K562 (cell line): ENCODE measurements around the gene UNC119. TPM values are rescaled to one million over a fixed set of nuclear protein-coding genes. Genes with fewer than 3 reads are reported as not detected.
A peak's percentile ranks its signal among the peaks of the same experiment; 100 is the strongest.

Experiments used
- CBFA2T3 ChIP-seq: fragments of 450-650 bp; IDR thresholded peaks from 2 replicates; pipeline ENCODE4 v1.6.1; 2017
- CHD4 ChIP-seq: fragments of 200-600 bp; sonication (generic); IDR thresholded peaks from 3 replicates; pipeline ENCODE4 v1.6.1; 2012; ENCODE audit warnings: low read depth, mild to moderate bottlenecking, mixed read lengths, low read length, inconsistent platforms; ENCODE audit not compliant: insufficient read depth, insufficient replicate concordance, poor library complexity, severe bottlenecking
- HDAC2 ChIP-seq: fragments of 450-650 bp; IDR thresholded peaks from 2 replicates; pipeline ENCODE4 v1.6.1; 2016; ENCODE audit warnings: mild to moderate bottlenecking
- IFI16 ChIP-seq: fragments of 250-450 bp; sonication (Bioruptor Pico); IDR thresholded peaks from 2 replicates; pipeline ENCODE4 v2.1.2; 2022; ENCODE audit warnings: mild to moderate bottlenecking, inconsistent platforms
- KAT2B ChIP-seq: IDR thresholded peaks from one replicate; pipeline ENCODE4 v1.6.1; 2012; ENCODE audit warnings: low read depth, mild to moderate bottlenecking, control low read depth, inconsistent platforms, low read length, moderate library complexity
- KLF13 ChIP-seq: fragments of 450-650 bp; IDR thresholded peaks from 2 replicates; pipeline ENCODE4 v1.6.1; 2016; ENCODE audit warnings: missing genetic modification characterization, low read depth, mild to moderate bottlenecking, missing compliant biosample characterization, moderate library complexity, borderline replicate concordance
- RBFOX2 ChIP-seq: fragments of 200-400 bp; formaldehyde crosslinking; IDR thresholded peaks from 2 replicates; pipeline ENCODE4 v1.6.1; 2017; ENCODE audit warnings: low read depth, mild to moderate bottlenecking, low read length, moderate library complexity
- SFPQ ChIP-seq: fragments of 200-400 bp; formaldehyde crosslinking; IDR thresholded peaks from 2 replicates; pipeline ENCODE4 v1.6.1; 2017; ENCODE audit warnings: mild to moderate bottlenecking, low read depth, low read length, moderate library complexity
- SPI1 ChIP-seq: IDR thresholded peaks from 2 replicates; pipeline ENCODE4 v1.6.1; 2011; ENCODE audit warnings: low read depth, low read length, control low read depth, borderline replicate concordance
- STAT5A ChIP-seq: IDR thresholded peaks from 2 replicates; pipeline ENCODE4 v1.6.1; 2012; ENCODE audit warnings: low read length, inconsistent platforms, borderline replicate concordance
- TBL1XR1 ChIP-seq, 2 experiments: IDR thresholded peaks; 2 replicates each; pipeline ENCODE4 v1.6.1; 2012; ENCODE audit warnings: improper control_type of control experiment in 2 of 2, low read length in 2 of 2, mild to moderate bottlenecking in 1 of 2
- ZNF133 ChIP-seq: fragments of 250-450 bp; sonication (Bioruptor Pico); IDR thresholded peaks from 2 replicates; pipeline ENCODE4 v1.4.0; 2020; ENCODE audit warnings: mild to moderate bottlenecking
- ZNF174 ChIP-seq: fragments of 250-450 bp; sonication (Bioruptor Pico); IDR thresholded peaks from 2 replicates; pipeline ENCODE4 v1.4.0; 2020; ENCODE audit warnings: mild to moderate bottlenecking
- ZNF444 ChIP-seq: fragments of 250-450 bp; sonication (Bioruptor Pico); IDR thresholded peaks from 2 replicates; pipeline ENCODE4 v1.4.0; 2020; ENCODE audit warnings: mild to moderate bottlenecking, moderate library complexity
- ZNF445 ChIP-seq: fragments of 250-450 bp; sonication (Bioruptor Pico); IDR thresholded peaks from 2 replicates; pipeline ENCODE4 v1.4.0; 2020; ENCODE audit warnings: low read depth, mild to moderate bottlenecking, moderate library complexity
- ZNF592 ChIP-seq: fragments of 450-650 bp; IDR thresholded peaks from 2 replicates; pipeline ENCODE4 v1.6.1; 2017; ENCODE audit warnings: antibody characterized with exemption, mild to moderate bottlenecking
- ZNF766 ChIP-seq: fragments of 200-800 bp; sonication (Bioruptor generic); conservative IDR thresholded peaks from 2 replicates; pipeline ENCODE4 v1.6.1; 2016; ENCODE audit warnings: missing genetic modification characterization, missing compliant biosample characterization
- polyA plus RNA-seq, 8 experiments: library from polyadenylated mRNA; depleted of rRNA in 4 of 8; stranded (reverse) in 5 of 8; unstranded in 3 of 8; fragments of >200 nt; fragmentation: Nextera tagmentation in 2 of 8; fragmentation: Illumina TruSeq in 1 of 8; extraction: Ambion mirVana in 2 of 8; extraction: Trizol in 1 of 8; gene quantifications; 2 replicates each; pipeline versions ENCODE4 v1.2.1 to v1.2.3, GENCODE V29; 2011 to 2014; ENCODE audit warnings: inconsistent platforms in 1 of 8, missing spikeins in 1 of 8
- total RNA-seq, 7 experiments: library from RNA; depleted of rRNA in 6 of 7; stranded (reverse); fragments of >200 nt in 6 of 7; fragmentation: Illumina TruSeq in 2 of 7; extraction: Trizol in 2 of 7; gene quantifications; 2 replicates each; pipeline versions ENCODE4 v1.2.1 to v1.2.3, GENCODE V29; 2011 to 2021; ENCODE audit warnings: low replicate concordance in 1 of 7
- TF ChIP-seq, protein P1 (sequence below), 3 experiments: fragments of 200-800 bp in 1 of 3; fragments of 250-450 bp in 1 of 3; fragments of 450-650 bp in 1 of 3; sonication (Bioruptor Pico) in 1 of 3; sonication (Bioruptor generic) in 1 of 3; formaldehyde crosslinking in 1 of 3; IDR thresholded peaks; 2 replicates each; pipeline versions ENCODE4 v1.6.1 to v1.8.0; 2016 to 2022; ENCODE audit warnings: mild to moderate bottlenecking in 2 of 3, missing genetic modification characterization in 2 of 3, missing compliant biosample characterization in 1 of 3, moderate library complexity in 1 of 3

UNC119 gene
- total and polyA plus RNA-seq, 9 of the 15 experiments (the other 6 are each of a cell fraction or from before 2014, with no cell fraction given), result 0.37 to 47.7 (median 16.3) TPM

- TF ChIP-seq ZNF592 (peak; percentile 99), HDAC2 (peak; percentile 72; the same call in 1 of the 2 replicates), ZNF133 (no peak), KLF13 (no peak), SFPQ (no peak), ZNF444 (CRISPR knock-in tag) (no peak), ZNF766 (CRISPR knock-in tag) (no peak), CBFA2T3 (no peak), CHD4 (no peak), RBFOX2 (peak; percentile 88), KAT2B (no peak), STAT5A (no peak), ZNF445 (CRISPR knock-in tag) (0 out of 2 replicates have a peak, but pooled peaks have one; percentile 36), IFI16 (0 out of 2 replicates have a peak, but pooled peaks have one; percentile 35), ZNF174 (CRISPR knock-in tag) (no peak), SPI1 (no peak), TBL1XR1 (IDR thresholded peaks at IDR 0.05; ENCODE audit: low read length in 2 of 2) (0 out of 4 replicates have a peak, but pooled peaks of 1 of the 2 experiments have one; percentile 40)
- TF ChIP-seq, protein P1, sequence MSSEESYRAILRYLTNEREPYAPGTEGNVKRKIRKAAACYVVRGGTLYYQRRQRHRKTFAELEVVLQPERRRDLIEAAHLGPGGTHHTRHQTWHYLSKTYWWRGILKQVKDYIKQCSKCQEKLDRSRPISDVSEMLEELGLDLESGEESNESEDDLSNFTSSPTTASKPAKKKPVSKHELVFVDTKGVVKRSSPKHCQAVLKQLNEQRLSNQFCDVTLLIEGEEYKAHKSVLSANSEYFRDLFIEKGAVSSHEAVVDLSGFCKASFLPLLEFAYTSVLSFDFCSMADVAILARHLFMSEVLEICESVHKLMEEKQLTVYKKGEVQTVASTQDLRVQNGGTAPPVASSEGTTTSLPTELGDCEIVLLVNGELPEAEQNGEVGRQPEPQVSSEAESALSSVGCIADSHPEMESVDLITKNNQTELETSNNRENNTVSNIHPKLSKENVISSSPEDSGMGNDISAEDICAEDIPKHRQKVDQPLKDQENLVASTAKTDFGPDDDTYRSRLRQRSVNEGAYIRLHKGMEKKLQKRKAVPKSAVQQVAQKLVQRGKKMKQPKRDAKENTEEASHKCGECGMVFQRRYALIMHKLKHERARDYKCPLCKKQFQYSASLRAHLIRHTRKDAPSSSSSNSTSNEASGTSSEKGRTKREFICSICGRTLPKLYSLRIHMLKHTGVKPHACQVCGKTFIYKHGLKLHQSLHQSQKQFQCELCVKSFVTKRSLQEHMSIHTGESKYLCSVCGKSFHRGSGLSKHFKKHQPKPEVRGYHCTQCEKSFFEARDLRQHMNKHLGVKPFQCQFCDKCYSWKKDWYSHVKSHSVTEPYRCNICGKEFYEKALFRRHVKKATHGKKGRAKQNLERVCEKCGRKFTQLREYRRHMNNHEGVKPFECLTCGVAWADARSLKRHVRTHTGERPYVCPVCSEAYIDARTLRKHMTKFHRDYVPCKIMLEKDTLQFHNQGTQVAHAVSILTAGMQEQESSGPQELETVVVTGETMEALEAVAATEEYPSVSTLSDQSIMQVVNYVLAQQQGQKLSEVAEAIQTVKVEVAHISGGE (CRISPR knock-in tag; IDR thresholded peaks at IDR 0.05), result no peak
These were observed 24.5 kb upstream of the UNC119 start, which contains the start of gene ALDOC (continued) for GRCh38 chr17:28576758-28577465.
